ENCODE measurements around the gene TPRG1L.

DNA sequence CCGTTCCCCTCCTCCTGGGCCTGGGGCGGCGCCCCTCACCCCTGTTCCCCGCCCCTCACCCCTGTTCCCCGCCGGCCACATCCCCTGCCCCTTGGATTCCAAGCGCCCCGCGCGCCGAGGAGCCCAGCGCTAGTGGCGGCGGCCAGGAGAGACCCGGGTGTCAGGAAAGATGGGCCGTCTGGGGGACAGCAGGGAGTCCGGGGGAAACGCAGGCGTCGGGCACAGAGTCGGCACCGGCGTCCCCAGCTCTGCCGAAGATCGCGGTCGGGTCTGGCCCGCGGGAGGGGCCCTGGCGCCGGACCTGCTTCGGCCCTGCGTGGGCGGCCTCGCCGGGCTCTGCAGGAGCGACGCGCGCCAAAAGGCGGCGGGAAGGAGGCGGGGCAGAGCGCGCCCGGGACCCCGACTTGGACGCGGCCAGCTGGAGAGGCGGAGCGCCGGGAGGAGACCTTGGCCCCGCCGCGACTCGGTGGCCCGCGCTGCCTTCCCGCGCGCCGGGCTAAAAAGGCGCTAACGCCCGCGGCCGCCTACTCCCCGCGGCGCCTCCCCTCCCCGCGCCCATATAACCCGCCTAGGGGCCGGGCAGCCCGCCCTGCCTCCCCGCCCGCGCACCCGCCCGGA is 27.2 kb downstream of the TPRG1L start, which contains the start of gene TP73:
- TF ChIP-seq POLR2A (IDR thresholded peaks at IDR 0.05; ENCODE audit: low read depth, low read length): no peak
- no peak for TF ChIP-seq ELK1 (IDR thresholded peaks at IDR 0.05; ENCODE audit: borderline replicate concordance, low read depth, low read length)
- TF ChIP-seq, protein P1, sequence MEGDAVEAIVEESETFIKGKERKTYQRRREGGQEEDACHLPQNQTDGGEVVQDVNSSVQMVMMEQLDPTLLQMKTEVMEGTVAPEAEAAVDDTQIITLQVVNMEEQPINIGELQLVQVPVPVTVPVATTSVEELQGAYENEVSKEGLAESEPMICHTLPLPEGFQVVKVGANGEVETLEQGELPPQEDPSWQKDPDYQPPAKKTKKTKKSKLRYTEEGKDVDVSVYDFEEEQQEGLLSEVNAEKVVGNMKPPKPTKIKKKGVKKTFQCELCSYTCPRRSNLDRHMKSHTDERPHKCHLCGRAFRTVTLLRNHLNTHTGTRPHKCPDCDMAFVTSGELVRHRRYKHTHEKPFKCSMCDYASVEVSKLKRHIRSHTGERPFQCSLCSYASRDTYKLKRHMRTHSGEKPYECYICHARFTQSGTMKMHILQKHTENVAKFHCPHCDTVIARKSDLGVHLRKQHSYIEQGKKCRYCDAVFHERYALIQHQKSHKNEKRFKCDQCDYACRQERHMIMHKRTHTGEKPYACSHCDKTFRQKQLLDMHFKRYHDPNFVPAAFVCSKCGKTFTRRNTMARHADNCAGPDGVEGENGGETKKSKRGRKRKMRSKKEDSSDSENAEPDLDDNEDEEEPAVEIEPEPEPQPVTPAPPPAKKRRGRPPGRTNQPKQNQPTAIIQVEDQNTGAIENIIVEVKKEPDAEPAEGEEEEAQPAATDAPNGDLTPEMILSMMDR (conservative IDR thresholded peaks at IDR 0.05; ENCODE audit: low read depth, low read length): no peak
- no peak for TF ChIP-seq CEBPB (IDR thresholded peaks at IDR 0.05; ENCODE audit: low read depth, low read length)
- TF ChIP-seq NFE2L2 (IDR thresholded peaks at IDR 0.05; ENCODE audit: low read depth, low read length): no peak
- no peak for TF ChIP-seq SMC3 (IDR thresholded peaks at IDR 0.05; ENCODE audit: low read depth, low read length)
- no peak for TF ChIP-seq RAD21 (IDR thresholded peaks at IDR 0.05; ENCODE audit: low read length)
- TF ChIP-seq RCOR1 (IDR thresholded peaks at IDR 0.05; ENCODE audit: insufficient replicate concordance, low read length): no peak
- no peak for TF ChIP-seq RFX5 (IDR thresholded peaks at IDR 0.05; ENCODE audit: low read depth, low read length)
- TF ChIP-seq MXI1 (IDR thresholded peaks at IDR 0.05; ENCODE audit: borderline replicate concordance, low read depth, low read length): no peak
- TF ChIP-seq, protein P2, sequence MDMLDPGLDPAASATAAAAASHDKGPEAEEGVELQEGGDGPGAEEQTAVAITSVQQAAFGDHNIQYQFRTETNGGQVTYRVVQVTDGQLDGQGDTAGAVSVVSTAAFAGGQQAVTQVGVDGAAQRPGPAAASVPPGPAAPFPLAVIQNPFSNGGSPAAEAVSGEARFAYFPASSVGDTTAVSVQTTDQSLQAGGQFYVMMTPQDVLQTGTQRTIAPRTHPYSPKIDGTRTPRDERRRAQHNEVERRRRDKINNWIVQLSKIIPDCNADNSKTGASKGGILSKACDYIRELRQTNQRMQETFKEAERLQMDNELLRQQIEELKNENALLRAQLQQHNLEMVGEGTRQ (IDR thresholded peaks at IDR 0.05; ENCODE audit: low read depth, low read length): no peak
- no peak for TF ChIP-seq CHD1 (IDR thresholded peaks at IDR 0.05; ENCODE audit: low read depth, low read length)

Data from IMR-90 (cell line).